A549 (cell line): ENCODE data around the gene GLCE.

Experiments
- CEBPB ChIP-seq, 2 experiments: fragments of >200 bp in 1 of 2; sonication (Bioruptor Twin) in 1 of 2; formaldehyde crosslinking in 1 of 2; IDR thresholded peaks; 2 replicates each; pipeline ENCODE4 v1.6.1; 2012 to 2016
- CHD4 ChIP-seq: fragments of 200-600 bp; sonication (generic); IDR thresholded peaks from 2 replicates; pipeline ENCODE4 v1.6.1; 2016; ENCODE audit warnings: antibody characterized with exemption, mild to moderate bottlenecking, borderline replicate concordance
- CTCF ChIP-seq: fragments of >200 bp; sonication (Bioruptor Twin); formaldehyde crosslinking; IDR thresholded peaks from 3 replicates; pipeline ENCODE4 v1.5.1; 2016
- EP300 ChIP-seq, 2 experiments: fragments of >200 bp; sonication (Bioruptor Twin); formaldehyde crosslinking; IDR thresholded peaks; 2 replicates in 1 of 2; 3 replicates in 1 of 2; pipeline ENCODE4 v1.6.1; 2016 to 2017
- HDAC2 ChIP-seq: fragments of 200-600 bp; sonication (generic); IDR thresholded peaks from 2 replicates; pipeline ENCODE4 v1.6.1; 2016
- HOXB13 ChIP-seq: fragments of 250-450 bp; sonication (Bioruptor Pico); IDR thresholded peaks from 2 replicates; pipeline ENCODE4 v1.5.0; 2020; ENCODE audit warnings: low read depth, mild to moderate bottlenecking, moderate library complexity
- KDM1A ChIP-seq: fragments of 200-600 bp; sonication (generic); IDR thresholded peaks from 2 replicates; pipeline ENCODE4 v1.6.1; 2016; ENCODE audit warnings: low read depth, mild to moderate bottlenecking
- MAX ChIP-seq: IDR thresholded peaks from 2 replicates; pipeline ENCODE4 v1.6.1; 2012
- POLR2A ChIP-seq: IDR thresholded peaks from 2 replicates; pipeline ENCODE4 v1.6.1; 2012; ENCODE audit warnings: mild to moderate bottlenecking, low read length
- RAD21 ChIP-seq, 2 experiments: fragments of >200 bp in 1 of 2; sonication (Bioruptor Twin) in 1 of 2; formaldehyde crosslinking in 1 of 2; IDR thresholded peaks in 1 of 2; conservative IDR thresholded peaks in 1 of 2; 2 replicates in 1 of 2; 3 replicates in 1 of 2; pipeline ENCODE4 v1.6.1; 2012 to 2018; ENCODE audit warnings: inconsistent platforms in 1 of 2
- REST ChIP-seq: fragments of 200-600 bp; sonication (generic); IDR thresholded peaks from 2 replicates; pipeline ENCODE4 v1.6.1; 2016; ENCODE audit warnings: antibody characterized with exemption, mild to moderate bottlenecking, moderate library complexity
- RFX5 ChIP-seq: fragments of 450-650 bp; IDR thresholded peaks from 2 replicates; pipeline ENCODE4 v1.7.1; 2014; ENCODE audit warnings: antibody characterized with exemption, mild to moderate bottlenecking, moderate library complexity
- SMC3 ChIP-seq: fragments of >200 bp; sonication (Bioruptor Twin); formaldehyde crosslinking; IDR thresholded peaks from 3 replicates; pipeline ENCODE4 v1.6.1; 2018; ENCODE audit warnings: inconsistent platforms

GRCh38 chr15:69314131-69314530, 153.7 kb downstream of the GLCE start:
- no peak for TF ChIP-seq SMC3
- TF ChIP-seq MAX: no peak
- TF ChIP-seq HOXB13 (CRISPR knock-in tag): no peak
- TF ChIP-seq RAD21 (conservative IDR thresholded peaks at IDR 0.05 in 1 of 2, IDR thresholded peaks at IDR 0.05 in 1 of 2): no peak
- TF ChIP-seq CTCF: no peak
- TF ChIP-seq POLR2A: no peak
- TF ChIP-seq EP300 (IDR thresholded peaks at IDR 0.05): no peak
- no peak for TF ChIP-seq REST
- no peak for TF ChIP-seq CEBPB (IDR thresholded peaks at IDR 0.05)
- TF ChIP-seq KDM1A: no peak
- TF ChIP-seq RFX5: no peak
- TF ChIP-seq HDAC2: no peak
- no peak for TF ChIP-seq CHD4
